NT2/D1 (cell line): ENCODE results near the gene VWCE.
"Not testable (repeated sequence)": the region's sequence is repeated elsewhere in the genome, so short reads cannot be mapped to it uniquely, and the experiment has no call there.

ENCODE experiments used
- YY1 ChIP-seq: IDR thresholded peaks from 2 replicates; pipeline ENCODE4 v1.6.1; 2011; ENCODE audit not compliant: insufficient read length, insufficient read depth
- ZNF274 ChIP-seq: IDR thresholded peaks from 2 replicates; pipeline ENCODE4 v1.6.1; 2011; ENCODE audit warnings: mild to moderate bottlenecking, low read depth, low read length

GRCh38 chr11:61226457-61227137 is 68.5 kb downstream of the VWCE start:
- not testable (repeated sequence) for TF ChIP-seq ZNF274, YY1
